ENCODE measurements around the gene DCDC1. TPM values are rescaled to one million over a fixed set of nuclear protein-coding genes. Genes with fewer than 3 reads are reported as not detected.

The DCDC1 gene
- total RNA-seq, 1 experiment from 2014 or later, result 0.58 TPM

DNA sequence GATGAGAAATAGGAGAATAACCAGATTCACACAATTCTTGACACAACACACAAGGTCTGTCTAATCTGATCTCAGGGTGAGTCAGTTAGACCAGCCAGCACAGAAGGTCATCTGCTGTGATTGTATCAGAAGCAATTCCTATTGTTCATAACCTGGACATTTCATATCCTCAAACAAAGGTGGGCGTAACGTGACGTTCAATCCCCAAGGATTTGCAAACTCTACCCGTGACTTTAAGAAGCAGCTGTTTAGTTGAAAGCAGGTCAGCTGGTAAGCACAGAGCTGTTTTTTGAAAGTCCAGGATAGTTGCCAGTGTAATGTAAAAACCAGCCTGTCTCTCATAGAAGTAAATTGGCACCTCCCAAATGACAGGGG is 385.1 kb downstream of the DCDC1 start:
- CTCF ChIA-PET, result no interaction called here
- BruUV-seq (replicated peaks), result no TSS peak
- POLR2A ChIA-PET (ENCODE audit: low non-redundant PET), result no interaction called here
- Histone ChIP-seq H3K27me3 (replicated peaks; ENCODE audit: insufficient read depth, low read depth, low read length, poor library complexity) (peaks cover 20% of the 10 kb centered on the region), H3K4me3 (ENCODE audit: low read depth, low read length, poor library complexity, severe bottlenecking) (no peak overlapping the region), H3K36me3 (ENCODE audit: insufficient read depth, low read length, poor library complexity, severe bottlenecking) (no peaks in the 10 kb centered on the region), H3K4me1 (ENCODE audit: insufficient read depth, low read length, poor library complexity, severe bottlenecking) (peaks cover 15% of the 10 kb centered on the region), H3K9me3 (ENCODE audit: low read depth, low read length, poor library complexity, severe bottlenecking) (no peaks in the 10 kb centered on the region), H3K27ac (ENCODE audit: low read depth, low read length, poor library complexity, severe bottlenecking) (no peak overlapping the region)
- intact Hi-C loops (cut with micrococcal nuclease; ENCODE audit: unreplicated experiment), result no loop called here
- DNase-seq (ENCODE audit: low spot score), result no peak
- no peak for TF ChIP-seq EZH2 (IDR thresholded peaks at IDR 0.05; ENCODE audit: borderline replicate concordance, low read depth, low read length, poor library complexity, severe bottlenecking)
- TF ChIP-seq, protein P1, sequence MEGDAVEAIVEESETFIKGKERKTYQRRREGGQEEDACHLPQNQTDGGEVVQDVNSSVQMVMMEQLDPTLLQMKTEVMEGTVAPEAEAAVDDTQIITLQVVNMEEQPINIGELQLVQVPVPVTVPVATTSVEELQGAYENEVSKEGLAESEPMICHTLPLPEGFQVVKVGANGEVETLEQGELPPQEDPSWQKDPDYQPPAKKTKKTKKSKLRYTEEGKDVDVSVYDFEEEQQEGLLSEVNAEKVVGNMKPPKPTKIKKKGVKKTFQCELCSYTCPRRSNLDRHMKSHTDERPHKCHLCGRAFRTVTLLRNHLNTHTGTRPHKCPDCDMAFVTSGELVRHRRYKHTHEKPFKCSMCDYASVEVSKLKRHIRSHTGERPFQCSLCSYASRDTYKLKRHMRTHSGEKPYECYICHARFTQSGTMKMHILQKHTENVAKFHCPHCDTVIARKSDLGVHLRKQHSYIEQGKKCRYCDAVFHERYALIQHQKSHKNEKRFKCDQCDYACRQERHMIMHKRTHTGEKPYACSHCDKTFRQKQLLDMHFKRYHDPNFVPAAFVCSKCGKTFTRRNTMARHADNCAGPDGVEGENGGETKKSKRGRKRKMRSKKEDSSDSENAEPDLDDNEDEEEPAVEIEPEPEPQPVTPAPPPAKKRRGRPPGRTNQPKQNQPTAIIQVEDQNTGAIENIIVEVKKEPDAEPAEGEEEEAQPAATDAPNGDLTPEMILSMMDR (conservative IDR thresholded peaks at IDR 0.05; ENCODE audit: low read depth, low read length), result no peak

DNA sequence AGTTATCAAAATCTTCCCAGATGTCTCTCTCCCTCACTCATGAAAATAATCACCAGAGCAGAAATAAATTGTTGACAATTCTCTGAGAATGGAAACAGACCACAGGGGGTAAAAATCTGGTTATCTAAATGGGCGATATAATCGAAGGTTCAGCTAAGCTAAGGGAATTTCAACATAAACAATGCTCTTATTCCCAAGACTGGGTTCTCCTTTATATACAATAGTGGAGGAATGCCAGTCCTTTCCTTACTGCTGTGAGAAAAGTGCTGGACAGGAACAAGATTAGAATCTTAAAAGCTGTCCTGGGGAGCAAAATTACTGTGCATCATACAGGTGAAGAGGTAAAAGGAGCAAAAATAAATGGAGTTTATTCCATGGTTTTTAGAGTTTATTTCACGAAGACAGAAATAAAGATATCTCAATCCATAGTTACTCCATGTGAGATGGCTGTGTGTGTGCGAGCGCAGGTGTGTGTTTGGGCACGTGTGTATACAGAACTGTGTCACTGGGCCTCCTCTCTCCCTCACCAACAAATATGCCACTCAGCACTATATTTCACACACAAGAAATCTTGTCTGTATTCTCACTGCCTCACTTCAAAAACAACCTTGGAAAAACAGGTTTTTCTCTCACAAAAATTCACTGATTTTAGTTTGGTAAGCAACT is 385.6 kb downstream of the DCDC1 start:
- no peak overlapping the region for H3K4me3 ChIP-seq (ENCODE audit: low read depth, low read length, poor library complexity, severe bottlenecking)
- CTCF ChIA-PET, result no interaction called here
- peak; percentile 43 for DNase-seq (ENCODE audit: low spot score)
- H3K4me1 ChIP-seq (ENCODE audit: insufficient read depth, low read length, poor library complexity, severe bottlenecking), result peaks cover 15% of the 10 kb centered on the region
- intact Hi-C loops (cut with micrococcal nuclease; ENCODE audit: unreplicated experiment), result no loop called here
- BruUV-seq (replicated peaks), result no TSS peak
- H3K36me3 ChIP-seq (ENCODE audit: insufficient read depth, low read length, poor library complexity, severe bottlenecking), result no peaks in the 10 kb centered on the region
- H3K9me3 ChIP-seq (ENCODE audit: low read depth, low read length, poor library complexity, severe bottlenecking), result no peaks in the 10 kb centered on the region
- TF ChIP-seq EZH2 (IDR thresholded peaks at IDR 0.05; ENCODE audit: borderline replicate concordance, low read depth, low read length, poor library complexity, severe bottlenecking), result no peak
- TF ChIP-seq, protein P1 (conservative IDR thresholded peaks at IDR 0.05; ENCODE audit: low read depth, low read length), result no peak
- peaks cover 21% of the 10 kb centered on the region for H3K27me3 ChIP-seq (replicated peaks; ENCODE audit: insufficient read depth, low read depth, low read length, poor library complexity)
- POLR2A ChIA-PET (ENCODE audit: low non-redundant PET), result no interaction called here
- no peak overlapping the region for H3K27ac ChIP-seq (ENCODE audit: low read depth, low read length, poor library complexity, severe bottlenecking)

DNA sequence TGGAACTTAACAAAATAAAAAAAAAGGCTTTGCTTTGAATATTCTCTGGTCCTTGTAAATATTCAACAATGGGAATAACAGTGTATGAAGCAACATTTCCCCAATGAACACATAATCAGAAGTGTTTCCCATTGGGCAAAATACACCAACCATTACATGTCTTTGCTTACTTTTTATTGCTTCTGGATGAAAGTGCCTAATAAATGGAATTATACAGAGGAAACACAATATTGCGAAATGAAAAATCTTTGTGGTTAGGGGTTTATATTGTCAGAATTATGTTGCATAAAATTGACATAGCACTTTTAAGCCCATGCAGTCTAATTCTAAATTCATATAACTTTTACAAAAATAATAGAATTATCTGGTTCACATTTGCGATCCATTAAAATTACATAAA is 386.4 kb downstream of the DCDC1 start:
- no TSS peak for BruUV-seq (replicated peaks)
- H3K9me3 ChIP-seq (ENCODE audit: low read depth, low read length, poor library complexity, severe bottlenecking), result no peaks in the 10 kb centered on the region
- no peak overlapping the region for H3K4me3 ChIP-seq (ENCODE audit: low read depth, low read length, poor library complexity, severe bottlenecking)
- intact Hi-C loops (cut with micrococcal nuclease; ENCODE audit: unreplicated experiment), result no loop called here
- peak; percentile 45 for DNase-seq (ENCODE audit: low spot score)
- H3K27ac ChIP-seq (ENCODE audit: low read depth, low read length, poor library complexity, severe bottlenecking), result no peak overlapping the region
- H3K36me3 ChIP-seq (ENCODE audit: insufficient read depth, low read length, poor library complexity, severe bottlenecking), result no peaks in the 10 kb centered on the region
- CTCF ChIA-PET, result no interaction called here
- H3K27me3 ChIP-seq (replicated peaks; ENCODE audit: insufficient read depth, low read depth, low read length, poor library complexity), result peaks cover 21% of the 10 kb centered on the region
- no peak for TF ChIP-seq EZH2 (IDR thresholded peaks at IDR 0.05; ENCODE audit: borderline replicate concordance, low read depth, low read length, poor library complexity, severe bottlenecking)
- TF ChIP-seq, protein P1 (conservative IDR thresholded peaks at IDR 0.05; ENCODE audit: low read depth, low read length), result no peak
- peaks cover 15% of the 10 kb centered on the region for H3K4me1 ChIP-seq (ENCODE audit: insufficient read depth, low read length, poor library complexity, severe bottlenecking)
- POLR2A ChIA-PET (ENCODE audit: low non-redundant PET), result no interaction called here

Data from A673 (cell line).